HG03442 (cell line): ENCODE data around the gene RNFT2.

Experiments
- ATAC-seq: cut with Tn5 transposase; IDR thresholded peaks from one replicate; pipeline ENCODE4 v1.9.1; 2021; ENCODE audit warnings: mild to moderate bottlenecking, moderate library complexity; ENCODE audit not compliant: unreplicated experiment

Gene RNFT2

GRCh38 chr12:116821291-116821690, 83.2 kb downstream of the RNFT2 start:
- no peak for ATAC-seq

DNA sequence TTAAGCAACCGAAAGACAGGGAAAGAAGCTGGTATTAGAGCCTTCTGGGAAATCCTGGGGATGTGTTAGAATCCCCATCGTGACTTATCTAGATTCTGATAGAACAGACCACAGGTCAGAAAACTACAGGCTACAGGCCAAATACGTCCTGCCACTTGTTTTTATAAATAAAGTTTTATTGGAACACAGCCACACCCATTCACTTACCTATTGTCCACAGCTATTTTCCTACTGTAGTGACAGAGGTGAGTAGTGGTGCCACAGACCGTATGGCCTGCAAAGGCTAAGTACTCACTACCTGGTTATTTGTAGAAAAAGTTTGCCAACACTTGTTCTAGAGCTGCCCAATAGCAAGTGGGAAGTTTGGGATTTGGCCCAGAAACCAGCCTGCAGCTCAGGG, 89.3 kb downstream of the RNFT2 start:
- ATAC-seq: no peak

GRCh38 chr12:116832353-116832752, 94.2 kb downstream of the RNFT2 start:
- no peak for ATAC-seq

GRCh38 chr12:116833474-116833873, 95.4 kb downstream of the RNFT2 start:
- no peak for ATAC-seq

GRCh38 chr12:116835484-116835883, 97.4 kb downstream of the RNFT2 start:
- ATAC-seq: no peak

DNA sequence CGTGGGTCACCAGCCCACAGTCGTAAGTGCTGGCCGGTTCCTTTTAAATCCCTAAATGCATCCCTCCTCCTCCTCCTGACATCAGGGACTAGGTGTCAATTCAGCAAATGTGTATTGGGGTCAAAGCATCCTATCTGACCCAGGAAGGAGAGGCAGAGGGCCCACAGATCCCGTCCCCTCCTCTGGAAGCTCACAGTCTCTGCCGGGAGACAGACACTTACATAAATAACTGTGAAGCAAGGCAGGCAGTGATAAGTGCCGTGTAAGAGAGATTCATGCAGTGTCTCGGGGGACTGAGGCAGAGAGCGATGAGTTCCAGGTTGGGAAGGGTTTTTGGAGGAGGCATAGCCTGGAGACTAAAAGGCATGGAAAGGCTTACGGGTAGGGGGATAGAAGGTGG, 99.0 kb downstream of the RNFT2 start:
- no peak for ATAC-seq

DNA sequence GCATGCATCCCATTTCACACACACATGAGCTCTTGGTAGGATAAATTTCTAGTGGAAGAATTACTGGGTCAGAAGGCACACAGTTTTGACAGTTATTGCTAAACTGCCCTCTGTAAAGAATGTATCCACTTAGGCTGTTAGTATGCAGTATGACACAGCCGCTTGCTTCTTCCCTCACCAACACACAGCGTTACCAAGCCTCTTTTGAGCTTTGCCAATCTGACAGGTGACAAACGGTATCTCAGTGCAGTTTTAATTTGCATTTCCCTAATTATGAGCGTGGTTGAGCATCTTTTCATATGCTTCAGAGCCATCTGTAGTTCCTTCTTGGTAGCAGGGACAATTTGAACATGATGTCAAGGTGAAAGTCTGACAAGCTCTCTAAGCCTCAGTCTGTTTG, 100.2 kb downstream of the RNFT2 start:
- ATAC-seq: no peak

DNA sequence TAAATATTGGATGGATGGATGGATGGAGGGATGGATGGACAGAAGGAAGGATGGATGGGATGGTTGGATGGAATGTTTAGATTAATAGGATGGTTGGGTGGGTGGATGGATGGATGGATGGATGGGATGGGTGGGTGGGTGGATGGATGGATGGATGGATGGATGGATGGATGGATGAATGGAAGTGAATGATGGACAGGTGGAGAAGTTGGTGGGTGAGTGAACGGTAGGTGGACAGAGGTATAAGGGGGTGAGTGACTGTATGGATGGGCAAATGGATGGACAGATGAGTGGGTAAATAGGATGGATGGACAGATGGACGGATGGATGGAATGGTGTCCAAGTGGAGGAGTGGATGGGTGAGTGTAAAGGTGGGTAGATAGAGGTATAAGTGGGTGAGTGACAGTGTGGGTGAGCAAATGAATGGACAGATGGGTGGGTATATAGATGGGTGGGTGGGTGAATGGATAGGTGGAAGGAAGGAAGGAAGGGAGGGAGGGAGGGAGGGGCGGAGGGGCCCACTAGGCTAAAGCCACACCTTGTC, 101.2 kb downstream of the RNFT2 start:
- ATAC-seq: no peak

DNA sequence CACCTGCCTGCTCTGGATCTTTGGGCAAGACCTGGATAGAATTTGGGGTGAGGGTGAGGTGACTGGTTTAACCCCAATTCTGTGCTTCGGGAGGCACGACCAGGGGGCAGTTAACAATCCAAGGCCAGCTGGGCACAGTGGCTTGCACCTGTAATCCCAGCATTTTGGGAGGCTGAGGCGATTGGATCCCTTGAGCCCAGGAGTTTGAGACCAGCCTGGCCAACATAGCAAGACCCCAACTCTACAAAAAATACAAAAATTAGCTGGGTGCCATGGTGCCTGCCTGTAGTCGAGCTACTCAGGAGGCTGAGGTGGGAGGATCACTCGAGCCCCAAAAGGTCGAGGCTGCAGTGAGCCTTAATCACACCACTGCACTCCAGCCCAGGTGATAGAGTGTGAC, 105.0 kb downstream of the RNFT2 start:
- ATAC-seq: no peak

GRCh38 chr12:116849216-116849615, 111.1 kb downstream of the RNFT2 start:
- no peak for ATAC-seq

DNA sequence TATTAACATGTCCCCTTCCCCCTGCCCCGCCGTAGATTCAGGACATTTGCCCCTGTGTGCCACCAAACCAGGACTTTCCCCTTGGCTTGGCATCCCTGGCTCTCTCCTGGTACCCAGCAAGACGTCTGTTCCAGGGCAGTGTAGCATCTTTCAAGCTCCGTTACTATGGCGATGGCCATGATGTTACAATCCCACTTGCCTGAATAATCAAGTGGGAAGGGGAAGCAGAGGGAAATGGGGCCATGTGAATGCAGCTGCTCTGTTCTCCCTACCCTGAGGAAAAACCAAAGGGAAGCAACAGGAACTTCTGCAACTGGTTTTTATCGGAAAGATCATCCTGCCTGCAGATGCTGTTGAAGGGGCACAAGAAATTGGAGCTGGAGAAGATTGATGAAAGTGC, 114.2 kb downstream of the RNFT2 start:
- no peak for ATAC-seq

DNA sequence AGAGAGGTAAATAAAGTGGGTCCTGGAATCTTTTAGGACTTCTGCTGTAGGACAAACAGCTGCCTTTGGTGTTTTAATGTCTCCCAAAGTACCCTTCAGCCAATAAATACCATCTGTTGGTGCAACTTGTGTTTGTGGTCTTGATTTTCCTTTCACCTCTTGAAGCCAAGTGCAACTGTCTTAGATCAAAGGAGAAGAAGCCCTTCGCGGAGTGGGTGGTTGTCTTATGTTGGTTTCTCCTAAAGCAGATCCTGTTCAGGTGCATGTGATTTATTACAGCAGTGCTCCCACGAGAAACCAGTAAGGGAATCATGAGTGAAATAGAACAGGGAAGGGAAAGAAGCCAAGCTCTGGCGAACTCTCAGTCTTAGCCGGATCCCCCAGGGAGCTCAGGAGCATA, 115.4 kb downstream of the RNFT2 start:
- ATAC-seq: no peak

DNA sequence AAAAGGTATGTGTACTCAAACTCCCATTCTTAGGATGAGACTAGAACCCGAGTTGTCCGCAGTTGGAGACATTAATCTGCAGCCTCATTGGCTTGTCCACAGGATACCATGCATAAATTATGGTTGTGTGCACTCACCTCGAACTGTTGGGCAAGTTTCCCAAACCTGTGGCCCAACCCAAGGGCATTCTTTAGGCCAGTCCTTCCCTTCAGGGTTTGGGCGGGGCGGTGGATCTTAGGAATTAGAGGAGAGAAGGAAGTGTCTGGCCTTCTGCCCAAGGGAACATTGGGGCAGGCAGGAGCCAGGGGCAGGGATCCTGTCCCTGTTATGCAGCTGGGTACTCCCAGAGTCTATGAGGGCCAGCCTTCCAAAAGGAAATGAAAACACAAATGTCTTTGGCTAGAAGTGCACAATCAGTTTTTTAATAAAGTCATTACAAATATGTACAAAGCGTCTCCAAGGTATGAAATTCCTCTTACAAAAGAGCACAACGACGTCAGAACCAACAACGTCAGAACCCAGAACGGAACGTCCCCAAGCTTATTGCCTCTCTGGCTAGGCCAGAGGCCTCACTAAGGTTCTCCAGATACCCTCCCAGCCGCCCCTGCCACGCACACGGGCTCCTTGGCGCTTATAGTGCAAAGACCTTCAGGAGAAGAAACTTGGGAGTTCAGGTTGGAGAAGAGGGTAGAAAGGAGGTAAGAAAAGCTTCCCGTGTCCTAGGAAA, 117.8 kb downstream of the RNFT2 start:
- ATAC-seq: no peak

DNA sequence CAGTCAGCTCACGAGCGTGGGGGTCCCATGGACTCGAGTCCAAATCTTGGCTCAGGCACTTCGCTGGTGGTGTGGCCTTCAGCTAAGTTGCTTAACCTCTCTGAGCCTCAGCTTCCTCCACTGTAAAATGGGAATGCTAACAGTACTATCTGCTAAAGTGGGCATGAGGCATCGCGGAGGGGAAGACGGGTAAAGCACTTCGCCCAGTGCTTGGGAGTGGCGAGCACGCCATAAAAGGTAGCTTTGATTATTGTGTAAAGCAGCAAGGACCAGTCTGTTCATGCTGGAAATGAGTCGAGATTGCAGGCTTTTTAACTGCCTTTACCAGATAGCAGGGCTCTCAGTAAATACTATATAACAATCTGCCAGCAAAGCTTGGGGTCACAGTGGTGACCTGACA, 118.6 kb downstream of the RNFT2 start:
- ATAC-seq: no peak

DNA sequence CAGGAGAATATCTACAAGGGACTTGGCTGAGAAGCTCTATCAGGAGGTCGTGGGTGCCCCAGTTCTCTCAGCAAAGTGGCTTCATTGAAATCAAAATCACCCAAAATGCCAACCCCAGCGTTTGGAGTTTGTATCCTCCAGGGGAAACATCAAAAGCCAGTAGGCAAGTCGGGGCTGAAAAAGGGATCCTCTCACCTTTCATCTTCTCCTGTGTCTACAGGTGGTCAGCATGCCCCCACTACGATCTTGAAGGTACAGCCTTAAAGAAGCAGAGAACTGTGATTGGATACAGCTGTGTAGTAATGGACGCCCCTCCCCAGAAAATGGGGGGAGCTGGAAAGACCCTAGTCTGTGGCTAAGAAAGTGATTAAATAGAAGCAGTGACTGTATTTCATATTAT, 121.0 kb downstream of the RNFT2 start:
- ATAC-seq: no peak

- ATAC-seq: no peak
These were observed 122.1 kb downstream of the RNFT2 start for GRCh38 chr12:116860263-116860662.

- ATAC-seq: peak; percentile 82
These were observed 123.2 kb downstream of the RNFT2 start for GRCh38 chr12:116861320-116861719.

DNA sequence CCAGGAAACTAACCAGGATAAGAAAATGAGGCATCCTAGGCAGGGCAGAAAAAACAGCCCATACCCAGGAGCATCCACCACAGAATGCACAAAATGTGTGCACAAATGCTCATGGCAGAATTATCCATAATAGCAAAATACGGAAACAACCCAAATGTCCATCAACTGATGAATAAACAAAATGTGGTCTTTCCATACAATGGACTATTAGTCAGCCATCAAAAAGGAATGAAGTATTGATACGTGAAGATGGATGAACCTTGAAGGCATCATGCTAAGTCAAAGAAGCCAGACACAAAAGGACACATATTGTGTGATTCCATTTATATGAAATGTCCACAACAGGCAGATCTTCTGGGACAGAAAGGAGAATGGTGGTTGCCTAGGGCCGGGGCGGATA, 124.1 kb downstream of the RNFT2 start:
- ATAC-seq: no peak

- ATAC-seq: no peak
These were observed 125.2 kb downstream of the RNFT2 start for GRCh38 chr12:116863275-116863767.

GRCh38 chr12:116864371-116865160, 126.5 kb downstream of the RNFT2 start:
- no peak for ATAC-seq

DNA sequence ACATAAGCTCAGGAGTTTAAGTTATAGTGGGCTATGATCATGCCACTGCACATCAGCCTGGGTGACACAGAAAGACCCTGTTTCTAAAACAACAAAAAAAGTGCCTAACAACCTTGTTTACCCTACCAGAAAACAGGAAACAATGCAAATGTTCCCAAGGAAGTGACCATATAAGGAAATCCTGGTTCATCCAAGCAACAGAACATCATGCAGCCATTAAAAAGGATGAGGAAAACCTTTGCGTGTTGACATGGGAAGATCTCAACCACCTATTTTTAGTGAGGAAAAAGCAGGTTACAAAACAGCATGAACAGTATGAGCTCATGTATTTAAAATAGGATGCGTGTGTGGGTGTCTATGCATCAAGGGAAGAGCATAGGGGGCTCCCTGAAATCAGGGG, 129.4 kb downstream of the RNFT2 start:
- no peak for ATAC-seq

DNA sequence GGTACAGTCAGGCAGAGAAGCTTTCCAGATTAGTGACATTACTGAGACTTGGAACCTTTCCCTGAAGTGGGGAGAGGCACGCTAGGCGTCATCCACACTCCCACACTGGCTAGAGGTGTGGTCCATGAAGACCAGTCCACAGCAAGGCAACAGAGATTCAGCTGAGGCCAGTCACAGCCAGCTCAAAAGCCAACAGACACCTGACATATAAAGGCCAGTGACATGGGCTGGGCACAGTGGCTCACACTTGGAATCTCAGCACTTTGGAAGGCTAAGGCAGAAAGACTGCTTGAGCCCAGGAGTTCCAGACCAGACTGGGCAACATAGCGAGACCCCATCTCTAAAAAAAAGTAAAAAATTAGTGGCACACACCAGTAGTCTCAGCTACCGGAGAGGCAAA, 132.2 kb downstream of the RNFT2 start:
- no peak for ATAC-seq
